GM20431 (cell line): ENCODE data around the gene TMEM129.

Experiments used
- in situ Hi-C: fragments of 300-500 bp; cut with MseI, MboI; formaldehyde crosslinking; loops from one replicate; pipeline ENCODE4 v1.15.0; 2020; ENCODE audit warnings: low sequenced_read_pairs; ENCODE audit not compliant: unreplicated experiment

Gene TMEM129

GRCh38 chr4:1745697-1746096 lies 24.6 kb upstream of the TMEM129 start:
- in situ Hi-C loops: loop anchor here (10.0 kb wide), 1 partner anchor 159 kb away; no protein-coding TSS in a partner anchor

- in situ Hi-C loops: loop anchor here (10.0 kb wide), 1 partner anchor 160 kb away; no protein-coding TSS in a partner anchor
Observed at GRCh38 chr4:1745165-1745564, 24.0 kb upstream of the TMEM129 start.

GRCh38 chr4:1744552-1744951 lies 23.4 kb upstream of the TMEM129 start:
- in situ Hi-C loops: loop anchor here (5.0 to 10.0 kb wide), 2 partner anchors 68 to 160 kb away; no protein-coding TSS in a partner anchor

GRCh38 chr4:1743975-1744374 lies 22.9 kb upstream of the TMEM129 start:
- in situ Hi-C loops: loop anchor here (5.0 to 10.0 kb wide), 2 partner anchors 68 to 161 kb away; no protein-coding TSS in a partner anchor

- in situ Hi-C loops: loop anchor here (5.0 to 10.0 kb wide), 2 partner anchors 69 to 161 kb away; no protein-coding TSS in a partner anchor
Observed at GRCh38 chr4:1743551-1743950, 22.4 kb upstream of the TMEM129 start.

- in situ Hi-C loops: loop anchor here (5.0 to 10.0 kb wide), 2 partner anchors 71 to 164 kb away; no protein-coding TSS in a partner anchor
Observed at GRCh38 chr4:1741208-1741607, 20.1 kb upstream of the TMEM129 start.

GRCh38 chr4:1740021-1740545 lies 19.0 kb upstream of the TMEM129 start:
- in situ Hi-C loops: loop anchor here (5.0 to 10.0 kb wide), 2 partner anchors 72 to 165 kb away; no protein-coding TSS in a partner anchor

- in situ Hi-C loops: no loop called here
Observed at GRCh38 chr4:1739358-1739757, 18.2 kb upstream of the TMEM129 start.

GRCh38 chr4:1738410-1738809 lies 17.3 kb upstream of the TMEM129 start:
- in situ Hi-C loops: no loop called here

GRCh38 chr4:1737666-1738065 lies 16.5 kb upstream of the TMEM129 start:
- in situ Hi-C loops: no loop called here

- in situ Hi-C loops: no loop called here
Observed at GRCh38 chr4:1736812-1737211, 15.7 kb upstream of the TMEM129 start.

GRCh38 chr4:1735215-1735614 lies 14.1 kb upstream of the TMEM129 start:
- in situ Hi-C loops: no loop called here

- in situ Hi-C loops: no loop called here
Observed at GRCh38 chr4:1732911-1733310, 11.8 kb upstream of the TMEM129 start.

- in situ Hi-C loops: no loop called here
Observed at GRCh38 chr4:1731180-1731579, 10.1 kb upstream of the TMEM129 start.

GRCh38 chr4:1730532-1731135 lies 9.5 kb upstream of the TMEM129 start:
- in situ Hi-C loops: no loop called here

- in situ Hi-C loops: no loop called here
Observed at GRCh38 chr4:1728061-1728980, 7.2 kb upstream of the TMEM129 start.

GRCh38 chr4:1727117-1728031 lies 6.3 kb upstream of the TMEM129 start:
- in situ Hi-C loops: no loop called here

- in situ Hi-C loops: no loop called here
Observed at GRCh38 chr4:1726146-1726934, 5.2 kb upstream of the TMEM129 start.

- in situ Hi-C loops: no loop called here
Observed at GRCh38 chr4:1725521-1725920, 4.4 kb upstream of the TMEM129 start.
